Measurements from ENCODE around the gene MUCL1. TPM values are rescaled to one million over a fixed set of nuclear protein-coding genes. Genes with fewer than 3 reads are reported as not detected.

The MUCL1 gene
- not detected in 2 replicates for total RNA-seq

GRCh38 chr12:54853933-54854538, at the start of gene MUCL1:
Gene MUCL1 (plus strand): TSS chr12:54854516. CDS start chr12:54854583, 67 bp downstream.

Other genes with a start within 250 kb of the MUCL1 start
- gene LACRT, start 219.6 kb upstream of the MUCL1 start, total RNA-seq, result not detected in 2 replicates
- gene DCD, start 206.2 kb upstream of the MUCL1 start, total RNA-seq, result not detected in 2 replicates
- gene TESPA1, start 130.2 kb downstream of the MUCL1 start, total RNA-seq, result not detected in 2 replicates
- gene NEUROD4, start 165.5 kb downstream of the MUCL1 start, total RNA-seq, result not detected in 2 replicates

All from smooth muscle cell of the pulmonary artery (primary cell).